Lower leg skin (tissue), 4 donors: ENCODE measurements around the gene SELENOM. TPM values are rescaled to one million over a fixed set of nuclear protein-coding genes. Genes with fewer than 3 reads are reported as not detected.

Experiments used
- DNase-seq, 2 donors: peaks; one replicate each; pipeline ENCODE4 v3.0.0-alpha.2; 2019; ENCODE audit warnings: low spot score in 2 of 2
- H3K4me3 ChIP-seq: fragments of 200-600 bp; sonication (generic); 2 replicates; pipeline ENCODE4 v1.5.1; 2017; ENCODE audit warnings: mild to moderate bottlenecking, low read depth; ENCODE audit not compliant: poor library complexity, severe bottlenecking
- CTCF ChIP-seq, 3 donors: fragments of 450-650 bp; IDR thresholded peaks; one replicate each; pipeline ENCODE4 v1.5.1; 2016; ENCODE audit warnings: antibody characterized with exemption in 3 of 3, mild to moderate bottlenecking in 3 of 3, moderate library complexity in 2 of 3
- POLR2A ChIP-seq, 2 donors: fragments of 450-650 bp; IDR thresholded peaks; one replicate each; pipeline ENCODE4 v1.6.1; 2016 to 2017; ENCODE audit warnings: antibody characterized with exemption in 2 of 2, mild to moderate bottlenecking in 1 of 2, moderate library complexity in 1 of 2
- WGBS, 2 donors: methylation state at CpG; one replicate each; pipeline ENCODE4 v1.1.5; 2018; 5-methylcytosine and 5-hydroxymethylcytosine counted together
- intact Hi-C: fragments of 100-400 bp; cut with DNase I; formaldehyde crosslinking; loops from one replicate; pipeline ENCODE4 v1.15.0; 2023; ENCODE audit warnings: low total_unique reads
- total RNA-seq, 4 donors: library from RNA; depleted of rRNA; stranded (reverse); fragments of >200 nt; gene quantifications; one replicate each; pipeline ENCODE4 v1.1.0, GENCODE V29; 2016

SELENOM gene
- total RNA-seq, 4 donors from 2014 or later = 66.6 to 164 (median 92.8) TPM

DNA sequence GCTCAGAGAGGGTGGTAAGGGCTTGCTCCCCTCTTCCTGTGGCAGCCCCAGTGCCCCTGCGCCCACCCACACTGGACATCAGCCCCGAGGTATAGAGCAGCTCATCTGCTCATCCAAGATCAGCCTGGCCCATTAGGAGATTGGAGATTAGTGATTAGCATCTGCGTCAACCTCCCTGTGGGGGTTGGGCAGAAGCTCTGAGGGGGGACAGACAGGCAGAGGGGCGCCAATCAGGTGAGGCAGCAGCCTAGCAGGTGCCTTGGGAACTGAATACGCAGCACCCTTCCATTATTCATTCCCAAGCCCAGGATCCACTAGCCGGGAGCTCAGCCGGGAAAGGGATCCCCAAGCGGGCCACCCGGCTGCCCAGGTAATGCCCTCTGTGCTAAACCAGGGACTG lies 15.2 kb downstream of the SELENOM start:
- H3K4me3 ChIP-seq = no peak overlapping the region
- WGBS, 2 donors = 96% methylated on average over 9 of the region's 9 CpGs
- no peak for DNase-seq

GRCh38 chr22:31091106-31091975 lies 16.0 kb downstream of the SELENOM start:
- no peak overlapping the region for H3K4me3 ChIP-seq
- intact Hi-C loops = no loop called here
- DNase-seq = no peak
- TF ChIP-seq CTCF (IDR thresholded peaks at IDR 0.05) (no peak), POLR2A (IDR thresholded peaks at IDR 0.05) (no peak)
- 82 to 90% methylated on average over 25 to 27 of the region's 29 CpGs for WGBS, 2 donors

More for the DNA sequence above, 15.2 kb downstream of the SELENOM start:
- intact Hi-C loops = no loop called here
- TF ChIP-seq POLR2A (IDR thresholded peaks at IDR 0.05) (no peak), CTCF (IDR thresholded peaks at IDR 0.05) (no peak)

GRCh38 chr22:31090217-31091085 lies 16.9 kb downstream of the SELENOM start:
- intact Hi-C loops = no loop called here
- TF ChIP-seq CTCF (IDR thresholded peaks at IDR 0.05) (no peak), POLR2A (IDR thresholded peaks at IDR 0.05) (no peak)
- DNase-seq = no peak
- WGBS, 2 donors = 85 to 92% methylated on average over 14 to 15 of the region's 15 CpGs
- H3K4me3 ChIP-seq = no peak overlapping the region

DNA sequence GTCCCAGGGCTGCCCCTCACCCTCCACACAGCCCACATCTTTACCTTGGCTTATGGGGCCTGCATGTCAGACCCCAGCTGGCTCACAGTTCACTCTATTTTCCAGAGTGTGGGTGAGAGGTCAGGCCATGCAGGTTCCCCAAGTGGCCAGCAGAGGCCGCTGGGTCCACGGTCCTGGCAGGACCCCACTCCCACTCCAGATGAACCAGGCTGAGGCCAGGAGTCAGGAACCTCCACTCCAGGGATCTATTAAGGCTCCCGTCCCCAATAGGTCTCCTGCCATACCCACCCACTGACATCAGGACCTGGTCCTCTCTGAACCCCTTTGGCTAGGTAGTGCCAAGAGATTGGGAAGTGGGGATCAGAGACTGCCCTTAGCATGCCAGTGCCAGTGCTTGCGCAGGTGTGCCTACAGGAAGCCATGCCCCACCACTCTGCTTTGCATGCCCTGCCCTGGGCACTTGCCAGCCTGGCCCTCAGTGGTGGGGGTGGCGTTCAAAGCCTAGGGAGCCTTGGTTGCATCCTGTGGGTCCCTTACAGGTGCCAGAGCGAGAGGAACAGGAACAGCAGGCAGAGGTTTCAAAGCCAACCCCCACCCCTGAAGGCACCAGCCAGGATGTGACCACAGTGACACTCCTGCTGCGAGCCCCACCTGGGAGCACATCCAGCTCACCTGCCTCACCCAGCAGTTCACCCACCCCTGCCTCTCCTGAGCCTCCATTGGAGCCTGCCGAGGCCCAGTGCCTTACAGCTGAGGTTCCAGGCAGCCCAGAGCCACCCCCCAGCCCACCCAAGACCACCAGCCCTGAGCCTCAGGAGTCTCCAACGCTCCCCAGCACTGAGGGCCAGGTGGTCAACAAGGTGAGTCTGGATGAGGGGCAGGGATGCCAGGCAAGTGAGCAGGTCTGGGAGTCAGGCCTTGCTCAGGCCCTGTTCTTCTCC lies 17.9 kb downstream of the SELENOM start:
- H3K4me3 ChIP-seq = no peak overlapping the region
- intact Hi-C loops = loop anchor here (5.0 kb wide), 1 partner anchor 142 kb away; no protein-coding TSS in a partner anchor
- no peak for DNase-seq
- TF ChIP-seq CTCF (IDR thresholded peaks at IDR 0.05) (no peak), POLR2A (IDR thresholded peaks at IDR 0.05) (no peak)
- WGBS, 2 donors = 70 to 73% methylated on average over 7 to 8 of the region's 9 CpGs
